Dorsolateral prefrontal cortex (tissue), 118 donors: ENCODE results near the gene MED29. TPM values are rescaled to one million over a fixed set of nuclear protein-coding genes. Genes with fewer than 3 reads are reported as not detected.

Experiments used
- microRNA-seq, 43 experiments: library from miRNA; unstranded; fragments of <30 nt; microRNA quantifications; one replicate each; pipeline ENCODE4 v1.2.0, GENCODE V29; 2022
- total RNA-seq, 120 experiments: library from RNA; stranded (reverse); gene quantifications; one replicate each; pipeline versions ENCODE4 v1.2.3 to v1.2.4, GENCODE V29; 2022

MED29 gene
- total RNA-seq, 120 experiments from 2014 or later: 41.8 to 99.7 (median 69.9) TPM

Small RNA genes lying within 50 kb of the gene (microRNA-seq; reads per million reads assigned to microRNA genes)
- 0 to 0.42 (median 0) reads per million in 43 experiments for gene MIR4530

Other genes with a start within 250 kb of the MED29 start
- gene NCCRP1, start 194.4 kb upstream of the MED29 start, total RNA-seq: under 1 TPM in 10 of 120 experiments, not detected in 110; 0.19 to 0.38 (median 0.24) TPM
- gene SYCN, start 187.1 kb upstream of the MED29 start, total RNA-seq: 1 to 10 TPM in 1 of 120 experiments, not detected in 119; 1.0 TPM
- gene IFNL3, start 146.4 kb upstream of the MED29 start, total RNA-seq: under 1 TPM in 2 of 120 experiments, not detected in 118; 0.65 to 0.76 TPM
- under 1 TPM in 2 of 120 experiments, not detected in 118; 0.51 to 0.62 TPM for gene IFNL4, start 142.5 kb upstream of the MED29 start, total RNA-seq
- not detected for gene IFNL2, start 123.0 kb upstream of the MED29 start, total RNA-seq
- not detected for gene IFNL1, start 95.0 kb upstream of the MED29 start, total RNA-seq
- 10 to 100 TPM in 115 of 120 experiments, 1 to 10 TPM in 5; 6.4 to 25.4 (median 16.9) TPM for gene LRFN1, start 70.5 kb upstream of the MED29 start, total RNA-seq
- 10 to 100 TPM in 94 of 120 experiments, 1 to 10 TPM in 26; 4.4 to 36.5 (median 12.4) TPM for gene GMFG, start 55.3 kb upstream of the MED29 start, total RNA-seq
- gene SAMD4B, start 49.0 kb upstream of the MED29 start, total RNA-seq: 100 to 1,000 TPM; 107 to 294 (median 153) TPM
- gene PAF1, start 272 bp upstream of the MED29 start, total RNA-seq: 10 to 100 TPM; 33.5 to 65.7 (median 46.2) TPM
- gene ZFP36, start 15.5 kb downstream of the MED29 start, total RNA-seq: 100 to 1,000 TPM in 17 of 120 experiments, 10 to 100 TPM in 99, 1 to 10 TPM in 4; 7.0 to 246 (median 38.2) TPM
- 10 to 100 TPM in 50 of 120 experiments, 1 to 10 TPM in 70; 2.1 to 25.5 (median 9.2) TPM for gene PLEKHG2, start 21.3 kb downstream of the MED29 start, total RNA-seq
- 100 to 1,000 TPM; 365 to 780 (median 506) TPM for gene RPS16, start 44.6 kb downstream of the MED29 start, total RNA-seq
- 100 to 1,000 TPM; 107 to 178 (median 128) TPM for gene SUPT5H, start 54.2 kb downstream of the MED29 start, total RNA-seq
- gene TIMM50, start 89.5 kb downstream of the MED29 start, total RNA-seq: 10 to 100 TPM; 62.0 to 99.4 (median 80.0) TPM
- 1 to 10 TPM; 1.7 to 7.8 (median 3.7) TPM for gene DLL3, start 107.6 kb downstream of the MED29 start, total RNA-seq
- 1 to 10 TPM in 12 of 120 experiments, under 1 TPM in 22, not detected in 86; 0.28 to 2.7 (median 0.81) TPM for gene SELENOV, start 123.8 kb downstream of the MED29 start, total RNA-seq
- 10 to 100 TPM in 94 of 120 experiments, 1 to 10 TPM in 26; 6.6 to 20.4 (median 12.6) TPM for gene EID2B, start 141.5 kb downstream of the MED29 start, total RNA-seq
- 10 to 100 TPM; 12.7 to 42.3 (median 28.5) TPM for gene EID2, start 148.8 kb downstream of the MED29 start, total RNA-seq
- 1 to 10 TPM in 1 of 120 experiments, not detected in 119; 1.0 TPM for gene LGALS13, start 211.1 kb downstream of the MED29 start, total RNA-seq